ENCODE results near the gene SLIT3.

GRCh38 chr5:169222934-169223594 is 77.9 kb downstream of the SLIT3 start:
- TF ChIP-seq EZH2 (IDR thresholded peaks at IDR 0.05), result no peak
- TF ChIP-seq POLR2AphosphoS5 (IDR thresholded peaks at IDR 0.05; ENCODE audit: borderline replicate concordance, low read depth, low read length), result no peak
- no peak for TF ChIP-seq FOXP2 (optimal IDR thresholded peaks at IDR 0.05; ENCODE audit: control extremely low read depth, extremely low read length, insufficient read depth)

All from SK-N-MC (cell line).